Kasumi-1 (cell line): ENCODE measurements around the gene ANGPTL4.
"Not testable (repeated sequence)": the region's sequence is repeated elsewhere in the genome, so short reads cannot be mapped to it uniquely, and the experiment has no call there.

ENCODE experiments used
- DNase-seq, 2 experiments: peaks; one replicate each; lab custom pipeline; 2025; lab: John Stamatoyannopoulos, UW

The ANGPTL4 gene

DNA sequence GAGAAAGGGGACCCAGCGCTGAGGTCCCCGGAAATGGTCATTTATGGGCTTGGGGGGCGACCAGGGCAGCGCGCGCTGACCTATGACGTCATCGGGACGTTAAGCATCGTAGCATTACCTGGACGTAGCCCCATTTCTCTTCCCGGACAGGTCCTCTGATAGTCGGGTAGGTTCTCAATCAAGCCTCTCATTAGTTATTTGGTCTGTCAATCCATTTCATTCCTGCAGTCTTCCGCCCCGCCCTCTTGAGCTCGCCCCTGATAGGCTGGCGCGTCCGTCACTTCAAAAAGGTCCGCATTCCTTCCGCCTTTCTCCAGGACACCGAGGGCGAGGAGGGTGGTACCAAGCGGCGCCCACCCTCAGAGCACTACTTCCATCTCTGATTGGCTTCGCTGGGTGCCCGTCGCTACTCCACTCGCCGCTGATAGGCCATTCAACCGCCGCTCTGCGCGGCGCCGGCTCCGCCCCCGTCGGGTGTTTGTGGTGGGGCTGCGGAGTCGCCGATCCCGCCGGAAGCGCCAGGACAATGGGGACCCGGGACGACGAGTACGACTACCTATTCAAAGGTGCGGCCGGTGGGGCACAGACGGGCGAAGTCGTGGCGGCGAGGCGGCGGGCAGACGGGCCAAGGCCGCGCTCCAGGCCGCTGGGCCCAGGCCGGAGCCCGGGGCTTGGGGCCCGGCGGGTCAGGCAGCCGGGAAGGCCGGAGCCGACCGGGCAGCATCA, 26.1 kb downstream of the ANGPTL4 start, which contains the start of gene RAB11B:
TSS of gene RAB11B (plus strand) at position 470 of the 726 bp plus-strand sequence. CDS start at position 527, 57 bp downstream.
- DNase-seq, result peak; percentile 100

DNA sequence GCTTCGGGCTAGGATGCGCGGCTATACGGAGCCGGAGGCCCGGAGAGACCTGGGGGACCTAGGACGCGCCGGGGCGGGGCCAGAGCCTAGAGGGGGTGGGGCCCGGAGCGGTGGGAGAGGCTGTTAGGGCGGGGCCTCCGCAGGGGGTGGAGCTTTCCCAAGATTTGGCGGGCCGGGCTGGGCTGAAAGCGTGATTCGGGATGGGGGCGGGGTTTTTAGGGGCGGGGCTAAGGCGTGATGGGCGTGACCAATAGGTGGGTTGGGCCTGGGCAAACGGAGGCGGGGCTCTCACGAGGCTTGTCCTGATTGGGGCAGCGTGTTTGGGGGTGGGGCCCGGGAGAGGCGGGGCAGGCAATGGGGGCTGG, 26.6 kb downstream of the ANGPTL4 start:
- DNase-seq, result peak; percentile 85 to 88

DNA sequence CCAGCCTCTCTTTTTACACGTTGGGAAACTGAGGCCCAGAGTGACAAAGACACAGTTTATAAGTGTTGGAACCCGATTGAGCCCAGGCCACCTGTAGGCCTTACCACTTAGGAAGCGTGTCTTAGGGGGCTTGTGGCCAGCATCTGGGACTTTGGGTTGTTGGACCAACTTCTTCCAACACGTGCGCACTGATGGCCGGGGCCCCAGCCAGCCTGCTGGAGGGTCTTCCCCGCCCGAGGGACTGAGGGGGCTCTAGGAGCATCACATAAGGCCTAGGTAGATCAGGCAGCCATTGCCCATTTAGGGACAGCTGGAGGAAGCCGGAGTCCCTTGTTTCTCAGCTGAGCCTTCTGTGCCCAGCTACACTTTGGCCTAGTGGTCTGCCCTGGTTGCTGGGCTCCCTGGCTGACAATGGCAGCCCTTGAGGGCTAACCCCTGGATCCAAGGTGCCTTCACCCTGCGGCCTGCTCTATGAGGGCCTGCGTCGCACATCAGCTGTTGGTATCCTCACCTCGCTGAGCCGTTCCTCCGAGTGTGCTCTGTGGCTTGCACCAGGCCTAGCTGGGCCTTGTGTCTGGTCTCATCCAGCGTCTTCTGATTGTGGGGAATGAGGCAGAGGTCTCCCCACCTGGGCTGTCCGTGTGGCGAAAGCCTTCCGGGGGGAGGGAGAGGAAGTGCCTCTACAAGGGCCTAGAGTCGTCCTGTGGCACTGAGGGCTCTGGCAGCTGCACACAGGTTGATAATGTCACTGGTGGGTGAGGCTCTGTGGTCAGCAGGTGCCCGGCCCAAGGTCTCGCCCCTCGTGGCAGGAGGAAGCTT, 27.5 kb downstream of the ANGPTL4 start:
- no peak for DNase-seq

DNA sequence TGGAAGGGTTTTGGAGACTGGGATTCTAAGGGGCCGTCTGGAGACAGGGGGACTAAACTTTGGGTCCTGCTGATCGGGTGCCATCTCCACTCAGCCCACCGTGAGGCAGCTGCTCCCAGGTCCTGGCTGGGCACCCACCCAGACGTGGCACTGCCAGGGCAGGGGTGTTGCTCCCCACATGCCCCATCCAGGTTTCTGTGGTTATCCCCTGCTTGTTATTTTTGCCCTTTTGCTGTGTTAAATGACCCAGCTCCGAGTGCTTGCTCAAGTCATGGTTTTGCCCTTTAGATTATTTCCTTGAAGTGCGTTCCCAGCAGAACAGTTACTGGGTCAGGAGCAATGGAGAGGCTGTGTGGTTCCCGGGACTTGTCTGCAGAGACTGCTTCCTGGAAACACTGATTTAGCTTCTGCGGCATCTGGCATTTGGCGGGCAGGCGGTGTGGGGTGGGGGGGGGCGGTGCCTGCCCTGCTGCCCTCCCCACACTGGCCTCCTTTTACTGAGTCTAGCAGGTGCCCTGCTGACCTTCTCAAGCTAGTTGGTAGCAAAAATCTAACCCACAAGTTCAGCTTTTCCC, 28.1 kb downstream of the ANGPTL4 start:
- DNase-seq, result no peak

DNA sequence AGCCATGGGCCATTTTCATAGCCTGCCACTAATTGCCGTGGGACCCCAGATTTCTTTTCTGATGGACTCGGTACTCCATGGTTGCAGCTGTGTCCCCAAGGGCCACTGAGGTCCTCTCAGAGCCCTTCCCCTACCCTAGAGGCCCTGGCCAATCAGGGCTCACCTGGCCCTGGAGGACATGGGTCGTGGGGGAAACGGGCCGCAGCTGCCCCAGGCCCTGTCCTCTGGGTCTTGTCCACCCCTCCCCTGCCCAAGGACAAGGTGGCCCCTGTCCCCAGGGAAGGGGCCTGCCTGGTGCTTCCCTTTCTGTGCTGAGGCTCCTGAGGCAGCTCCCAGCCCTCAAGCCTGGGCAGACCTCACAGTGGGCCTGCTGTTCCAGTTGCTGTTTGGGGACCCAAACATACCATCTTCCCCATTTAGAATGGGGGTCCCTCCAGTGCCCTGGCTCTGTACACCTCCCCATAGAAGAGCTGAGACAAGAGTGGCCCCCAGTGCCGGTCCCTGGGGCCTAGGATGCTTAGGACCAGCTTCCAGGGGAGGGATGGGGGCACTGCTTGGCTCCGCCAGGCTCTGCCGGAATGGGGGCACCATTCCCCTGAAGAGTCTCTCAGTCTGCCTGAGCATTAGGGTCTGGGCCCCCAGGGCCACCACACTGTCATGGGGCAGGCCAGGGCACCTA, 29.4 kb downstream of the ANGPTL4 start:
- no peak for DNase-seq

DNA sequence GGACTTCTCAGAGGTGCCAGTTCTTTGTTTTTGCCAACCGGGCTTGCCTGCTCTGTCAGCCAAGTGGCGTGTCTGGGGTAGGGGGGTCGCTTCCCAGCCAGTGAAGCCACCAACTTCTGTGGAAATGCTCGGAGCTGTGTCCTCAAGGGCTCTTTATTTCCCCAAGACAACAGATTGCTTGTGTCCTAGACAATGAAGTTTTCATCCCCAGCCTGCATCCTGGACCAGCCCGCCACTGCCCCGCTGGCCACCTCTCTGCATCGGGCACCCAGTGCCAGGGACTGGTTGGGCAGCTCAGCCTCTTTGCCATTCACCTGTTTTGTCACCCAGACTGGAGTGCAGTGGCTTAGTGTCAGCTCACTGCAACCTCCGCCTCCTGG, 29.9 kb downstream of the ANGPTL4 start:
- no peak for DNase-seq

DNA sequence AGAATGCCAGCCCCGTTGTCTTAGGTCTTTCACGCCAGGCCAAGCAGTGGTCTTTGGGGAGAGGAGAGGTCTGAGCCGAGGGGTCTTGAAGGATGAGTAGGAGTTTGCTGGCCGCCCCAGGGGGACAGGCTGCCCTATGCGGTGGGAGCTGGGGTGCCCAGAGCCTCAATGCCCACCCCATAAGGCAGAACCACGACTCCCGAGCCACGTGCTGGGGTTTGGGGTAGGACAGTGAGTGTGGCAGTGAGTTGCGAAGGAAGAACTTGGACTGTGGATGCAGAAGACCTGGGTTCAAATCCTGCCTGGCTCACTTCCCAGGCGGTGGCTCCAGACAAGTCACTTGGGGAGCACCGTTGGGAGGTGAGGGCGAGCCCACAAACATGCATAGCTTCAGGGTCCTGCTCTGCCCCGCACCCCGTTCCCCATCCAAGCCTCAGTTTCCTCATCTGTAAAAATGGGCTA, 31.7 kb downstream of the ANGPTL4 start:
- no peak for DNase-seq

DNA sequence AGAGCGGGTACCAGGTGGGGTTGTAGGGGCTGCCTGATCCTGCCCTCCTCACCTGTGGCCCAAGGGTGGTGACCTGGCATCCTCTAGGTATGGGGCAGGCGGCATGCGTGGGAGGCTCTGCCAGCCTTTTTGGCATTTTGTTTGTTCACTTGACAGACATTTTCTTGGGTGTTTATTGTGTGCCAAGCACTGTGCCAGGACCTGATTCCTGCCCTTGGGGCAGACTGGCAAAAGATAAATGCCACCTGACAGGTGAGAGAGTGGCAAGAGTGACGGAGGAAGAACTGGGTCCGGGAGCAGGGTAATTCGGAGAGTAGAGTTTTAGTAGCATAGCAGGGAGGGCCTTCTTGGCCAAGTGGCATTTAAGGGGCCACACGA, 32.2 kb downstream of the ANGPTL4 start:
- no peak for DNase-seq

DNA sequence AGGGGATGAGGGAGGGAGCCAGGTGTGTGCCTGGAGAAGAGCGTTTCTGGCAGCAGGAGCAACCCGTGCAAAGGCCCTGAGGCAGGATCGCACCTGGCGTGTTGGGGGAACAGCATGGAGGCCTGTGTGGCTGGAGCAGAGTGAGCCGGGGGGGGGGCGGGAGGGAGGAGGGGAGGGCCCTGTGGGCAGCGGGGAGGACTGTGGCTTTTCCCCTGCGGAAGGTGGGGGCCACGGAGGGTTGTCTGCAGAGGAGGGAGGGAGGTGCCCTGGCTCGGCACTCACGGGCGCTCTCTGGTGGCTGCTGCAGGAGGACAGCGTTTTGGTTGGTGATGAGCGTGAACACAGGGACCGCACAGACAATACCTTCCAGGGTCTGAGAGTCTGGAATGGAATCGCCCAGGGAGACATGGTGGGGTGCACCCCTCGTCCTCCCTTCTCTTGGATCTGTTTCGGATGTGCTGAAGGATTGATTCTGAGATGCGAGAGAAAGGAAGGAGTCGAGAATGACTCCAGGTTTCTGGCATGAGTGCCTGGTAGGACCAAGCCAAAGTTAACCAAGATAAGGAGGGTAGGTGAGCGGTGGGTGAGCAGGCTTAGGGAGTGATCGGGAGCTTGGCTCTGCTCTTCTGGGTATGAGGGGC, 32.7 kb downstream of the ANGPTL4 start:
- DNase-seq, result peak; percentile 22 to 71

DNA sequence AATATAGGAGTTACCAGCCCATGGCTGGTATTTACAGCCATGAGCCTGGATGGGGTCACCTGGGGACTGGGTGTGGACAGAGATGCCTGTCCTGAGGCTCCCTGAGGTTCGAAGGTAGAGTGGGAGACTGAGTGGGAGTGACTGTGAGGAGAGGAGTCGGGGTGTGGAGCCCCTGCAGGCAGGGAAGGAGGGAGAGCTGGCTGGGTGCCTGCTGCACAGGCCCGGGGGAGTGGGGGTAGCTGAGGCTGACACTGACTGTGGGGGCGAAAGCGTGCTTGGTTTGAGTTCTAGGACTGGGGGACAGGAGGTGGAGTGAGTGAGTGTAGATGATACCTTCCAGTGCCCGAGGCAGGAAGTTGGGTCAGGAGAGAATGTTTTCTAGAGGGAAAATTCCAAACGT, 33.3 kb downstream of the ANGPTL4 start:
- DNase-seq, result no peak

DNA sequence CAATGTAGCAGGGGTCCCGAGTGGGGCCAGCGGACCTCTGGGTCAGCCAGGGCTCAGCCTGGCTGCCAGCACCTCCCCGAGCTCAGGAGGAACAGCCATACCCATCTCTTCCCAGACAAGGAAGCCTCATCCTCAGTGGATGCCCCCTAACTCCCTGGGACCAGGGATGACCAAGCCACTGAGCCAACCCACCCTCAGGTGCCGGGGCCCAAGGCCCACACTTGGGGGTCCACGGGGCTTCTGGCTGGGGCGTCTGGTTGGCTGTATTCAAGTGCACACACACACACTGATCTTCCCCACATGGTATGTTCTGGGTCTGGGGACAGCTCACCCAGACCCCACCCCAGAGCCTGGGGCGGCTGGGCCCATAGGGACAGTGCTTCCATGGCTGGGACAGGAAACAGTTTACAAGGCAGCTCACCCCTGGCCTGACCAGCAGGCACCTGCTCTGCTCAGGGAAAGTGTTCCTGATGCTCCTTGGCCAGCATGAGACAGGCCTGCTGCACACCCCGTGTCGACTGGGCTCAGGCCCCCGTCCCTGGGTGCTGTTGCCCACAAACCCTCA, 33.9 kb downstream of the ANGPTL4 start:
- no peak for DNase-seq

DNA sequence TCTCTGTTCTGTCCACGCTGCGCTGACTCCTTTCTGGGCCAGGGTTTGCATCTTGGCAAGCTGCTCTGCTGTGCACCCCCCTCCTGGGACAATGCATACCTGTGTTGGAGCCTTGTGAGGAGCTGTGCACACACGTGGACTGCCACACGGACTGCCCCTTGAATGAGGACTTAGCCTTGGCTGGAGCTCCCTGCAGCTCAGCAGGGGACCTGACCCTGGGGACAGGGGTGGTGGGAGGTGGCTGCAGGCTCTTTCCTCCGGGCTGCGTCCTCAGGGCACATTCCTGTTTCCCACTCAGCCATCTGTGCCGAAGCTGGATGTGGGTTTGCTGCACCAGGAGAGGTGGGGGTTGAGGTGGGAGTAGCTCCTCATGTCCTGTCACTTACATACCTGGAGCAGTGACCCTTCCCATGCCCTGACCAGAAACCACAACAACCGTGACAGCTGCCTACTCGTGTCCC, 34.4 kb downstream of the ANGPTL4 start:
- DNase-seq, result no peak

DNA sequence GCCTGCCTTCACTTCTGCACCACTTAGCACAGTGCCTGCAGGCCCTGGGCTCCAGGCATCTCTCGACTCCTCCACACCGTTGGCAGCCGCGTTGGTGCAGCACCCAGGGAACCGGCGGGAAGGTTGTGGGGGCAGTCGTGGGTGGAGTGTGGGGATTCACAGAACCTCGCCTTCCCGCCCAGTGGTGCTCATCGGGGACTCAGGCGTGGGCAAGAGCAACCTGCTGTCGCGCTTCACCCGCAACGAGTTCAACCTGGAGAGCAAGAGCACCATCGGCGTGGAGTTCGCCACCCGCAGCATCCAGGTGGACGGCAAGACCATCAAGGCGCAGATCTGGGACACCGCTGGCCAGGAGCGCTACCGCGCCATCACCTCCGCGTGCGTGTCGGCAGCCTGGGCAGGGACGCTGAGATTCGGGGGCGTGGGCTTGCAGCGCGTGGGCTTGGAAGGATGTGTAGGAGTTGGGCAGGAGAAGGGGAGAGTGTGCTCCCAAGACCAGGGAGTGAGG, 35.8 kb downstream of the ANGPTL4 start:
- DNase-seq, result no peak

DNA sequence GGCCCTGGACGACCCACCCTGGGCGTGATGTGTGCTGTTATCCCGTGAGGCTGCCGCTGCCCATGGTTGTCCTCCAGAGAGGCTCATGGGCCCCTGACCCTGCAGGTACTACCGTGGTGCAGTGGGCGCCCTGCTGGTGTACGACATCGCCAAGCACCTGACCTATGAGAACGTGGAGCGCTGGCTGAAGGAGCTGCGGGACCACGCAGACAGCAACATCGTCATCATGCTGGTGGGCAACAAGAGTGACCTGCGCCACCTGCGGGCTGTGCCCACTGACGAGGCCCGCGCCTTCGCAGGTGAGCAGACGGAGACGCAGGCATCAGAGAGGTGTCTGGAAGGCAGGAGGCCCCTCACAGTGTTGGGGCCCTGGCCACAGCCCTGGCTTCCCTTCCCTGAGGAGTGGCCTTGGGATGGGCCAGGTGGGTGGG, 38.0 kb downstream of the ANGPTL4 start:
- no peak for DNase-seq

DNA sequence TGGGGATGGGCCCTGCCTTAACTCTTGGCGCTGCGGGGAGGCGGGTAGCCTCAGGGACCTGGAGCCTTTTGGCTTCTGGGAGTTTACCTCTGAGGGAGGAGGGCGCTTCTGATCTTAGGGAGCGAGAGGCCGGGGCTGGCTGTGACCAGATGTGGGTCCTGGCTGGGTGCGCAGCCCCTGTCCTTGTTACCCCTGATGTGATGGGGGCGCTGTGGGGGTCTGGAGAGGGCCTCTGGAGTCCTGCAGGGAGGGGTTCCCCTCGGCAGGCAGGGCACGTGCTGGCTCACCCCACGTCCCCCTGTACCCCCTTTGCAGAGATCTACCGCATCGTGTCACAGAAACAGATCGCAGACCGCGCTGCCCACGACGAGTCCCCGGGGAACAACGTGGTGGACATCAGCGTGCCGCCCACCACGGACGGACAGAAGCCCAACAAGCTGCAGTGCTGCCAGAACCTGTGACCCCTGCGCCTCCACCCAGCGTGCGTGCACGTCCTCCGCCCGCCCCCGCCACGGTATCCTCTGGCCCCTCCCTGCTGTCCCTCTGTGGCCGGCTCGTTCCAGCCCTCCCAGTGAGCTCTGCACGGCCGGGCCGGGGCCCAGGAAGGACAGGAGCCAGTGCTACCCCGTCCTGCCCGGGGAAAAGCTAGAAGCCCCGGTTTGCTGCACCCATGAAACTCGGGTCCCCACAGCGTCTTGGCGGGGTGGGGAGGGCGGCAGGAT, 39.3 kb downstream of the ANGPTL4 start:
- no peak for DNase-seq

DNA sequence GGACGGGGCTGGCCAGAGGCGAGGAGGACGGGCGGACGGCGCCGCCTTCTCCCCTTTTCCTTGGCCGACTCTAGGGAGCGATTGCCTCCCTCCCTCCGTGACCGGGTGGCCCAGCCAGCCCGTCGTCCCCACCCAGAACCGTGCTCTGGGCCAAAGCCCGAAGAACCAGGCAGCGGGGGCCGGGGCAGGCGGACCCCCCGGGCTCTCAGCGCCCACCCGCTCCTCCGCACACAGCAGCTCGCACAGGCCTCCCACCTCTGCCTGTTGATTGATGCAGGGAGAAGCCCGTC, 39.8 kb downstream of the ANGPTL4 start:
- DNase-seq, result no peak

DNA sequence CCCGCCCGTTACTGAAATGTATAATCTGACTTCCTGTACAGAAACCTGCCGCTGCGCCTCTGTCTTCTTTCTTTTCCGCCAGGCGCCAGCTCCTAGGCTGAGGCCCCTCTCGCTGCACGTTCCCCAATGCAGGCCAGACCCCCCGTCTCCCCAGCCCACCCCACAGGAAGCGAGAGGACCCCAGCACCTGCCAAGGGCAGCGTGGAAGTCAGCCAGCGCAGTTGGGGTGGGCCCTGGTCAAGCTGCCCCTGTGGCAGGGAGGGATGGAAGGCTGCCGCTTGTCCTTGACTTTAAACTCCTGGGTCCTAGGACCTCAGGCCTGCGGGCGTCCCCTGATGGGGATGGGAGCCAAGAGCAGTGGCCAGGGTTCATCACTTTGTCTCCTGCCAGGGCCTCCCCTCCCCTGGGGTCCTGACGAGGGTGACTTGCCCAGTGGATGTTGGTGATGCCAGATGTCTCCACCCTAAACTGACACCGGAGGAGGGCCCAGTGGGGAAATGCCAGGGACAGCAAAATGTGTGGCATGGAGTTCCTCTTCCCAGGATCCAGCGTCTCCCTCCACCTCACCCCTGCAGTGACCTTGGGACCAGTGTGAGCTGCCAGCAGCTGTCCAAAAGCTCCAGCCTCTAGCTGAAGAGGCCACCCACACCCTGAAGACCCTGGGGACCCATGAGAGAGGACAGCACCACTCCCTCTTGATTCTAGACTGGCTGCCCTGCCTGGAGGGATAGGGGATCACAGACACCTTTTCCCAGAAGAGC, 40.6 kb downstream of the ANGPTL4 start:
- no peak for DNase-seq

DNA sequence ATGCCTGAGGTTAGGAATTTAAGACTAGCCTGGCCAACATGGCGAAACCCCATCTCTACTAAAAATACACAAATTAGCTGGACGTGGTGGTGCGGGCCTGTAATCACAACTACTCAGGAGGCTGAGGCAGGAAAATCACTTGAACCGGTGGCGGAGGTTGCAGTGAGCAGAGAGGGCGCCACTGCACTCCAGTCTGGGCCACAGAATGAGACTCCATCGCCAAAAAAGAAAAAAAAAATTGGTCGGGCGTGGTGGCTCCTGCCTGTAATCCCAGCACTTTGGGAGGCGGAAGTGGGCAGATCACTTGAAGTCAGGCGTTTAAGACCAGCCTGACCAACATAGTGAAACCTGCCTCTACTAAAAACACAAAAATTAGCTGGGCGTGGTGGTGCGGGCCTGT, 46.8 kb downstream of the ANGPTL4 start:
- not testable (repeated sequence) for DNase-seq

DNA sequence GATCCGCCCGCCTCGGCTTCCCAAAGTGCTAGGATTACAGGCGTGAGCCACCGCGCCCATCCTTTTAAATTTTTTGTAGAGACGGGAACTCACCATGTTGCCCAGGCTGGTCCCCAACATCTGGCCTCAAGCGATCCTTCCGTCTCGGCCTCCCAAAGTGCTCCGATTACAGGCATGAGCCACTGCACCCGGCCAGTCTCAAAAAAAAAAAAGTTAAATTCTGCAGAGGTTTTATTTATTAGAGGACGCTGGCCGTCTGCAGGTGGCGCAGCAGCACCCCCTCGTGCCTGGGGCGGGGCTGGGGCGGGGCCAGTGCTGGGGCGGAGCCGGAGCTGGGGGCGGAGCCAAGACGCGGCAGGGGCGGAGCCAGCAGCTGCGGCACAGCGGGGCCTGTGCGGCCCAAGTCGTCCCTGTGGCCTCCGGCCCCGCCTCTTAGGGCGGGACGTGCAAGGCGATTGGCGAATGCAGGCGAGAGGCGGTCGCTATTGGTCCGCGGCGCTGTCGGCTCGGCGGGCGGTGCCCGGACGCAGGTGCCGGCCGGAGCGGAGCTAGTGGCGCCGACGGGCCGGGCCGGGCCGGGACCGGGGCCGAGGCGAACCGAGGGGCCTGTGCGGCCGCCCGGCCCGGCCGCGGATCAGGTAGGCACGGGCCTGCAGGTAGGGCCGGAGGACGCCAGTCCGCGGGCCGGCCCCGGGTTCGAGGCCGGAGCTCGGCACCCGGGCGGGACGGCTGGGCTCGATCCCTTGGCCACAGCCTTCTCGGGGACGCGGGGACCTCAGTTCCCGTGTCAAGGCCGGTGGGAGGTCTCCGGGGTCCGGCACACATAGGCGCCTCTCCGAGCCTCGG, 49.1 kb downstream of the ANGPTL4 start, which contains the start of gene MARCHF2:
TSS of gene MARCHF2 (plus strand) at position 523 of the 846 bp plus-strand sequence. CDS start 8,536 bp downstream, outside the sequence.
- DNase-seq, result peak; percentile 91 to 95
